ENCODE results near the gene LRRC8E. TPM values are rescaled to one million over a fixed set of nuclear protein-coding genes. Genes with fewer than 3 reads are reported as not detected.
A peak's percentile ranks its signal among the peaks of the same experiment; 100 is the strongest.

LRRC8E gene
- total and polyA plus RNA-seq, 2 of the 8 experiments (the other 6 are each of a cell fraction or from before 2014, with no cell fraction given) = 2.7 to 2.9 TPM

DNA sequence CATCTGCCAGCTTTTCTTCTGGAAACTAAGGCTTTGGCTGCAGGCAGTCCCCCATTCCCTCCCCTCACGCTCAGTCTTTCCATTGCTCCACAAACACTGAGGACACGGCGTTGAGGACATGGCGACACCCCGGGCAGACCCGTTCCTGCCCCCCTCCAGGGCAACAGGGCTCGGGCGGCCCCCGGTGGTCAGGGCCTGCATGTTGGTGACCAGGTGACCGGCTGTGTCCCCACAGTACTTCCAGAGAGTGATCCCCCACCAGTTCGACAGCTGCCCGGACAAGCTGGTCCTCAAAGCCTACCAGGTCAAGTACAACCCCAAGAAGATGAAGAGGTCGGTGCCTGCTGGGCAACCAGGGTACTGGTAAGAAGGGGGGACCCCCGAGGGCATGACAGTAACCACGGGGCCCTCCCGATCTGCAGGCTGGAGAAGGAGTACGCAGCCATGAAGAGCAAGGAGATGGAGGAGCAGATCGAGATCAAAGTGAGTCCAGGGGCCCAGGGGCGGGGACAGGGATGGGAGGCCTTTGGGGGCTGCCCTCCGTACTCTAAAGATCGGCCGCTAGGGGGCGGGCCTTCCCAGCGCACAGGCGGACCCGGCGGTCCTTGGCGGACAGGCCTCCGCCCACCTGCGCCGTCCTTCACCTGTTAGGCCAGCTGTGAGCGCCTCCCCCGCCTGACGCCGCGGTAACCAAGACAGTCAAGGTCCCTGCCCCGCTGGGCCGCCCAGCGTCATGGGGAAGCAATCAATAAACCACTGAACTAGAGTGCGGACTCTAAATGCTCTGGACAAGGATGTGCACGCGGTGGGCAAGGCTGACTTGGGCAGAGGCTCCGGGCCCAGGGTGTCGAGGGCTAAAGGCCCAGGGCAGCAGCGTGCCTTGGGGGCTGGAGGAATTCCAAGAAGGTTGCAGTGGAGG lies 35.2 kb upstream of the LRRC8E start:
- 29% methylated on average over 45 of the region's 45 CpGs; no CpG with 5 or more reads in 1 of the 2 experiments for WGBS, 2 experiments (ENCODE audit: extremely low coverage in 1 of 2, insufficient coverage in 1 of 2, insufficient read length in 1 of 2, insufficient replicate concordance in 2 of 2, low coverage in 1 of 2, low lambda C conversion rate in 2 of 2, missing lambda C conversion rate in 1 of 2)
- H3K4me2 ChIP-seq (ENCODE audit: insufficient read depth in 1 of 2, low read depth in 2 of 2, low read length in 2 of 2) = peak overlapping the region; percentile 17 to 79; a peak in 3 of 4 replicates
- no peak overlapping the region for H3K9ac ChIP-seq (replicated peaks in 1 of 4; ENCODE audit: extremely low read depth in 1 of 4, low read depth in 3 of 4, low read length in 3 of 4)
- no peaks in the 10 kb centered on the region for H3K36me3 ChIP-seq (ENCODE audit: control insufficient read depth in 2 of 4, insufficient read depth in 4 of 4, low read length in 3 of 4)
- FAIRE-seq (peak; percentile 65), DNase-seq (ENCODE audit: low read depth in 1 of 2, low spot score in 2 of 2) (peak in 1 of 2 experiments; percentile 97)
- H3K27me3 ChIP-seq (replicated peaks in 1 of 4; ENCODE audit: control insufficient read depth in 3 of 4, extremely low read depth in 1 of 4, insufficient read depth in 3 of 4, low read length in 3 of 4) = peaks cover 0 to 2% (median 0%) of the 10 kb centered on the region in 4 experiments; a peak in 1 of 7 replicates
- peaks cover 0 to 5% of the 10 kb centered on the region in 2 experiments for H4K20me1 ChIP-seq (replicated peaks in 1 of 2; ENCODE audit: control insufficient read depth in 1 of 2, insufficient read depth in 2 of 2, low read length in 2 of 2)
- H2BK15ac ChIP-seq (ENCODE audit: low read length) = no peak overlapping the region
- H2AFZ ChIP-seq (ENCODE audit: low read length) = no peak overlapping the region
- no peak overlapping the region for H3K18ac ChIP-seq (ENCODE audit: extremely low read depth, low read length)
- peak overlapping the region in 2 of 4 experiments; percentile 19 to 48; a peak in 4 of 8 replicates for H3K4me3 ChIP-seq (ENCODE audit: extremely low read depth in 1 of 4, insufficient read depth in 2 of 4, low read depth in 3 of 4, low read length in 4 of 4)
- no peaks in the 10 kb centered on the region for H3K79me2 ChIP-seq (ENCODE audit: control insufficient read depth in 1 of 2, insufficient read depth in 2 of 2, low read length in 2 of 2)
- no peaks in the 10 kb centered on the region for H3K9me3 ChIP-seq (ENCODE audit: insufficient read depth in 2 of 2, low read depth in 1 of 2, low read length in 1 of 2)
- no peaks in the 10 kb centered on the region for H3K79me1 ChIP-seq (ENCODE audit: low read depth, low read length)
- no peak overlapping the region for H2AK5ac ChIP-seq (ENCODE audit: low read depth, low read length)
- H3K23me2 ChIP-seq (ENCODE audit: low read depth, low read length) = peaks cover 5% of the 10 kb centered on the region; the same call in 1 of the 2 replicates
- peak overlapping the region; percentile 87 for H4K8ac ChIP-seq (ENCODE audit: extremely low read depth, insufficient read depth, low read length)
- H4K91ac ChIP-seq (replicated peaks; ENCODE audit: insufficient read length, low read length) = no peak overlapping the region
- H3K27ac ChIP-seq (ENCODE audit: low read depth, low read length) = no peak overlapping the region
- ChIA-PET POLR2A (ENCODE audit: partially characterized antibody) (interaction anchor here (0.8 to 2.2 kb wide), 6 partner anchors 9 to 48 kb away, joined by 3 to 6 read pairs (median 4); no protein-coding TSS in a partner anchor), CTCF (ENCODE audit: partially characterized antibody) (interaction anchor here (0.7 to 6.1 kb wide), 32 partner anchors 9 to 288 kb away, joined by 3 to 37 read pairs (median 4); partner anchors contain the start of genes SNAPC2, TGFBR3L and TRAPPC5)
- H3K56ac ChIP-seq (replicated peaks; ENCODE audit: insufficient read length, low read depth, low read length) = no peak overlapping the region
- H4K5ac ChIP-seq (ENCODE audit: insufficient read length, low read depth, low read length) = no peak overlapping the region
- H2BK120ac ChIP-seq (replicated peaks; ENCODE audit: low read depth, low read length) = no peak overlapping the region
- no peak overlapping the region for H2BK12ac ChIP-seq (ENCODE audit: low read depth, low read length)
- no peak overlapping the region for H3K4ac ChIP-seq (replicated peaks; ENCODE audit: insufficient read length, low read depth, low read length)
- no peak overlapping the region for H3K23ac ChIP-seq (ENCODE audit: insufficient read length)
- H2BK5ac ChIP-seq (ENCODE audit: low read depth, low read length) = no peak overlapping the region
- peaks cover 0 to 14% (median 6%) of the 10 kb centered on the region in 4 experiments; a peak in 5 of 7 replicates for H3K4me1 ChIP-seq (replicated peaks in 1 of 4; ENCODE audit: control insufficient read depth in 3 of 4, insufficient read depth in 4 of 4, low read length in 3 of 4)
- H2BK20ac ChIP-seq (ENCODE audit: low read length) = no peak overlapping the region
- H3K14ac ChIP-seq (ENCODE audit: insufficient read length) = no peak overlapping the region
- TF ChIP-seq, protein P1, sequence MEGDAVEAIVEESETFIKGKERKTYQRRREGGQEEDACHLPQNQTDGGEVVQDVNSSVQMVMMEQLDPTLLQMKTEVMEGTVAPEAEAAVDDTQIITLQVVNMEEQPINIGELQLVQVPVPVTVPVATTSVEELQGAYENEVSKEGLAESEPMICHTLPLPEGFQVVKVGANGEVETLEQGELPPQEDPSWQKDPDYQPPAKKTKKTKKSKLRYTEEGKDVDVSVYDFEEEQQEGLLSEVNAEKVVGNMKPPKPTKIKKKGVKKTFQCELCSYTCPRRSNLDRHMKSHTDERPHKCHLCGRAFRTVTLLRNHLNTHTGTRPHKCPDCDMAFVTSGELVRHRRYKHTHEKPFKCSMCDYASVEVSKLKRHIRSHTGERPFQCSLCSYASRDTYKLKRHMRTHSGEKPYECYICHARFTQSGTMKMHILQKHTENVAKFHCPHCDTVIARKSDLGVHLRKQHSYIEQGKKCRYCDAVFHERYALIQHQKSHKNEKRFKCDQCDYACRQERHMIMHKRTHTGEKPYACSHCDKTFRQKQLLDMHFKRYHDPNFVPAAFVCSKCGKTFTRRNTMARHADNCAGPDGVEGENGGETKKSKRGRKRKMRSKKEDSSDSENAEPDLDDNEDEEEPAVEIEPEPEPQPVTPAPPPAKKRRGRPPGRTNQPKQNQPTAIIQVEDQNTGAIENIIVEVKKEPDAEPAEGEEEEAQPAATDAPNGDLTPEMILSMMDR (IDR thresholded peaks at IDR 0.05; ENCODE audit: control extremely low read depth in 1 of 3, insufficient read depth in 1 of 3, low read depth in 1 of 3, low read length in 3 of 3) = peak; percentile 84 to 85 (median 85)
- TF ChIP-seq MAX (IDR thresholded peaks at IDR 0.05) = peak; percentile 75; the same call in 1 of the 2 replicates
- TF ChIP-seq CTBP2 (IDR thresholded peaks at IDR 0.05; ENCODE audit: borderline replicate concordance, insufficient read depth, insufficient read length, low read length) = peak; percentile 58
- no peak for TF ChIP-seq CBX5 (IDR thresholded peaks at IDR 0.05; ENCODE audit: low read depth, low read length)
- TF ChIP-seq SP4 (IDR thresholded peaks at IDR 0.05; ENCODE audit: low read length) = peak; percentile 68; the same call in 1 of the 2 replicates
- 0 out of 4 replicates have a peak, but pooled peaks of 1 of the 2 experiments have one; percentile 26 for TF ChIP-seq HDAC2 (IDR thresholded peaks at IDR 0.05; ENCODE audit: borderline replicate concordance in 1 of 2, low read depth in 2 of 2, low read length in 2 of 2)

Measured in H1 (cell line).